Central memory CD4-positive, alpha-beta T cell (primary cell): Measurements from ENCODE around the gene ABCA4.

ENCODE experiments used
- DNase-seq: peaks from one replicate; pipeline ENCODE4 v3.0.0; 2022

Gene ABCA4

GRCh38 chr1:94048413-94049164, 72.4 kb downstream of the ABCA4 start:
- DNase-seq, result no peak

GRCh38 chr1:94047949-94048348, 73.0 kb downstream of the ABCA4 start:
- DNase-seq, result no peak

- no peak for DNase-seq
These were observed 75.4 kb downstream of the ABCA4 start for GRCh38 chr1:94045465-94046056.

GRCh38 chr1:94044891-94045290, 76.1 kb downstream of the ABCA4 start:
- DNase-seq, result no peak

GRCh38 chr1:94044290-94044790, 76.6 kb downstream of the ABCA4 start:
- DNase-seq, result no peak

GRCh38 chr1:94043738-94044289, 77.1 kb downstream of the ABCA4 start:
- no peak for DNase-seq

GRCh38 chr1:94042388-94042787, 78.6 kb downstream of the ABCA4 start:
- no peak for DNase-seq

- DNase-seq, result no peak
These were observed 80.9 kb downstream of the ABCA4 start for GRCh38 chr1:94039871-94040569.

- peak; percentile 12 for DNase-seq
These were observed 81.5 kb downstream of the ABCA4 start for GRCh38 chr1:94039514-94039870.

GRCh38 chr1:94038511-94038910, 82.4 kb downstream of the ABCA4 start:
- no peak for DNase-seq

- DNase-seq, result no peak
These were observed 83.3 kb downstream of the ABCA4 start for GRCh38 chr1:94037392-94038229.

GRCh38 chr1:94036730-94037129, 84.2 kb downstream of the ABCA4 start:
- no peak for DNase-seq

- DNase-seq, result no peak
These were observed 87.1 kb downstream of the ABCA4 start for GRCh38 chr1:94033849-94034248.

- no peak for DNase-seq
These were observed 88.3 kb downstream of the ABCA4 start for GRCh38 chr1:94032637-94033036.

GRCh38 chr1:94031591-94031990, 89.4 kb downstream of the ABCA4 start:
- DNase-seq, result no peak

- no peak for DNase-seq
These were observed 89.8 kb downstream of the ABCA4 start for GRCh38 chr1:94031154-94031553.

GRCh38 chr1:94029130-94029993, 91.6 kb downstream of the ABCA4 start:
- no peak for DNase-seq

- DNase-seq, result no peak
These were observed 93.0 kb downstream of the ABCA4 start for GRCh38 chr1:94027721-94028515.

- DNase-seq, result no peak
These were observed 94.1 kb downstream of the ABCA4 start for GRCh38 chr1:94026619-94027380.
